PC-3 (cell line): ENCODE results near the gene SLCO1A2.

Experiments used
- CTCF ChIP-seq: fragments of 300-600 bp; sonication (generic); conservative IDR thresholded peaks from 2 replicates; pipeline ENCODE4 v1.5.1; 2017; ENCODE audit warnings: antibody characterized with exemption, low read depth, mild to moderate bottlenecking, low read length
- EZH2phosphoT487 ChIP-seq: fragments of 300-600 bp; sonication (generic); IDR thresholded peaks from 2 replicates; pipeline ENCODE4 v1.6.1; 2018; ENCODE audit warnings: mild to moderate bottlenecking, antibody characterized with exemption, low read length, borderline replicate concordance

GRCh38 chr12:21350975-21351374, 16.3 kb upstream of the SLCO1A2 start:
- TF ChIP-seq CTCF (no peak), EZH2phosphoT487 (no peak)
